ENCODE results near the gene GRIK3.

GRCh38 chr1:36851087-36851486 is 183.2 kb downstream of the GRIK3 start:
- TF ChIP-seq CTCF (IDR thresholded peaks at IDR 0.05) (no peak), POLR2A (IDR thresholded peaks at IDR 0.05) (no peak)
